NK-92 (cell line): Measurements from ENCODE around the gene KCNQ5.

Experiments used
- DNase-seq: peaks from one replicate; lab custom pipeline; 2025; ENCODE audit not compliant: unreplicated experiment; lab: John Stamatoyannopoulos, UW

Gene KCNQ5

GRCh38 chr6:72835749-72836148 lies 213.9 kb downstream of the KCNQ5 start:
- DNase-seq: no peak

DNA sequence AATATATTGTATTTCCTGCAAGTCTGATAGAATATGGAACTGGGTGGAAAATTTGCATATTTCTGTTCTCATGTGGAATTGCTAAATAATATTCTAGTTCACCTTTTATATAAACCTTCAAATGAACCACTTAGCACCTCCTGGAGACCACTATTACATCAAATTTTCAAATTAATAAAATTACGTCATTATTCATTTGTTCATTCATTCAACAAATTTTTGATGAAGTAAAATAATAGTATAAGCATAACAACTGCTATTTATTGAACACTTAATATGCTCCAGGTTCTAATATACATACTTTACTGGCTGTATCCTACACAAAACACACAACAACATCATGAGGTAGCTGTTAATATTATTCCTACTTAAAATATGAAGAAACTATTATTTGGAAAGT lies 215.1 kb downstream of the KCNQ5 start:
- DNase-seq: no peak

DNA sequence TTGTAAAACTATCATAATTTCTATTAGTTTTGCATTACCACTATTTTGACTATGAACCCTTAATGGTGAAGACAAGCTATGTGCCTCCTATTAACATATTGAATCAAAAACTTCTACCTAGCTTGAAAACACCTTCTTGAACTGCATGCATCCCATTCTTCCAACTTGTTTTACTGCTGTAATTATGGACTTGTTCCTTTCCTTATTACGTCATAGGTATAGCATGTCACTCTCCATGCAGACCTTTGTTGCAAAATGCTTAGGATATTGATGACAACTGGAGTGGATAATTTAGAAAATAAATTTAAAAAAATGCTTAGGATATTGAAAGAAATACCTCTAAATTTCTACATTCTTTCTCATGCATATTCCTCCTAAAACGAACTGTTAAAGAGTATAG lies 219.3 kb downstream of the KCNQ5 start:
- no peak for DNase-seq

GRCh38 chr6:72842140-72842539 lies 220.3 kb downstream of the KCNQ5 start:
- no peak for DNase-seq

DNA sequence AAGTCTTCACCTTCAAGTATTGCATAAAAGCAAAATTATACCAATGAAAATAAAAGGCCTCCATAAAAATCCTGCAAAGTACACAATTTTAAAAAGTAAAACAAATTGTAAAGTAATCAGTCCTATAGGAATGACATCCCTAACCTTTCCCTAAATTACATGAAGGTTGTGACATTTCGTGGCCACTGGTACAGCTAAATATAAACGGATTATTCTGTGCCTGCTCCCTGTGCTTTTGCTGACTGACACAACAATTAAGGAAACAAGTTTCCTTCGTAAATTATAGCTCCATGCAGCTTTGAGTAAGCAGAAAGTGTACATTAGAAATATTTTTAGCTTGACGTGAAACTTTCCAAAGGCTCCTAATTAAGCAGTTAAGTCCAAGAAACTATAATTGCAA lies 222.8 kb downstream of the KCNQ5 start:
- DNase-seq: no peak

DNA sequence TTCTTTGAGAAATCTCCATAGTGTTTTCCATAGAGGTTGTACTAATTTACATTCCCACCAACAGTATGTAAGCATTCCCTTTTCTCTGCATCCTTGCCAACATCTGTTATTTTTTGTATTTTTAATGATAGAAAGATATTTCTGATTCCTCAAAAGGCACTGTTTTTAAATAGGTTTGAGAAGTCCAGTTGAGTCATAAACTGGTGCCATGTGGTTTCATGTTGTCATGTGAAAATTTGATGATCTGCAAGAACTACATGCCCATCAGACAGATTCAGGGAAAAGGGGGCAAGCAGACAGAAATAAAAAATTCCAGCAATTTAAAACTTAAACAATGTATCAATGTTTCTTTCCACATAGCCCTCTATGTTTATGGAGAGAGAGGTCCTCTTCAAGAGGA lies 227.5 kb downstream of the KCNQ5 start:
- no peak for DNase-seq

GRCh38 chr6:72850040-72850439 lies 228.2 kb downstream of the KCNQ5 start:
- DNase-seq: no peak

- DNase-seq: no peak
Observed at GRCh38 chr6:72850469-72850868, 228.6 kb downstream of the KCNQ5 start.

DNA sequence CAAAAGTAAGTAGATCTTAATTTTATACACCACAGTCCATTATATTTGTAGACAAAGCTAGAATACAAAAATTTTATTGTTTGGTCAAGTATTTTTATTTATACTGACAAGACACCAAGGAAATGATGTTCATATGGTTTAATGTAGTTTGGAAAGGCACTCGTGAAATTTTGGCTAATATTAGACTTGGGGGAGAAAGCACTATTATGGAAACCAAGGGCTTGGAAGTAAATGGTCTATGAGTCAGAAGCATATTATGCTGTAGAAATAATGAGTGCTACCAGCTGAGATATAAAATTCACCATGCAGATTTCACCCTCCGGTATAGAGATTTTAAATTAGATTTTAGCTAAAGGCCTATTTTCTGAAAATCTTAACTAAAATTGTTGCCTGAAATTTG lies 233.6 kb downstream of the KCNQ5 start:
- DNase-seq: no peak

- DNase-seq: no peak
Observed at GRCh38 chr6:72856801-72857200, 234.9 kb downstream of the KCNQ5 start.

GRCh38 chr6:72857791-72858585 lies 236.1 kb downstream of the KCNQ5 start:
- no peak for DNase-seq

- no peak for DNase-seq
Observed at GRCh38 chr6:72861059-72861458, 239.2 kb downstream of the KCNQ5 start.

DNA sequence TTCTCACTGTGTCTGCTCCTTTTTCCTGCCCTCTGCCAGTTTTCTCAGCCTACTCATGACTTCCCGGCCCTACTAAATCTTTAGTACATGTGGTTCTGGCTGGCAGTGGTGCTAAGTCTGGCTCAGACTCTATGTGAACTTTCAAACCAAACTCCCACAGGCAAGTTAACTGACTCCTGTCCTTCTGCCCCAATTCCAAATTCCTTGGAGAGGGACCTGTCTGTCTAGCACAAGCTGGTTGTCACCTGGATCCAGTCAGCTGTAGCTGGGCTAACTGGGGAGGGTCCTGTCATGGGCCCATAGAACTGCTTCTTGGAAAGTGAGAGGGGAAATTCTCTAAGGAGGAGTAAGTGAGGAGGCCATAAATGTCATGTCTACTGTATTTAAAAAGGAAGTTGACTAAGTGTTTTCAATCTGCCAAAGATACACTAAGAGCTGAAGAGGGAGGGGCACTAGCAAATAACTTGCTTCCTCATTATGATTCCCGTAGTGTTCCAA lies 240.1 kb downstream of the KCNQ5 start:
- DNase-seq: no peak

DNA sequence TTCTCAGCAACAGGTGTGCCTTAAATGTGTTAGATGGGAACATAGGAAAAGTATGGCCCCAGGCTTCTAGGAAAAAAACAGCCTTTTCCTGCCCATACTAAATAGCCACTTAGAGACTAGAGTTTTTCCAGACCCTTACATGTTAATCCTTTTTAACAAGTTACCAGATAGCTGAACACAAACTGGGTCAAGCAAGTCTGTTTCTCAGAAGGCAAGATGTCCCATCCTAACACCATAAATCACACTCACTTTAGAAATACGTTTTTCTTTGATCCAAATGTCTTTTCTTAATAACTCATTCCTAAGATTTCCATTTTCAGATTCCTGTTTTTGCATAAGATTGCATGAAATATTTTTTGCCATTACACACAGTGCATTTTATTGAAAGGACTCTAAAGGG lies 241.3 kb downstream of the KCNQ5 start:
- no peak for DNase-seq

GRCh38 chr6:72864236-72864635 lies 242.4 kb downstream of the KCNQ5 start:
- DNase-seq: no peak

- DNase-seq: no peak
Observed at GRCh38 chr6:72864799-72865198, 242.9 kb downstream of the KCNQ5 start.

- DNase-seq: no peak
Observed at GRCh38 chr6:72865467-72865866, 243.6 kb downstream of the KCNQ5 start.

DNA sequence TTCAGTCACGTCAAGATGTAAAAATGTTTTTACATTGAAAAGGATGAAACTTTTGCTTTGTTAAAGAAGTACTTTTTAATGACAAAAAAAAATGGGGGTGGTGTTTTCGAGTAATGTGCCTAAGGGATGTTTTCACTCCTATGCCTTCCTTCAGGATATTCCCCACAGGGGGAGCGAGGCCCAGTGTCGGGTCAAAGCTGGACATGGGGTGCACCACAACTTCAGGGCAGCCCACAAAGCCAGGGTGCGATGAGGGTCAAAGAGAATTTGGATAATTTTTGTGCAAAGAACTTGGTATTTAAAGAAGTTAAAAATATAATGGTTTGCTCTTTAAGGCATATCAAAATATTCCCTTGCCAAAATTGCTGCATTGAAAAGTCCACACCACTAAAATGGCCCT lies 247.8 kb downstream of the KCNQ5 start:
- no peak for DNase-seq

GRCh38 chr6:72873433-72873832 lies 251.6 kb downstream of the KCNQ5 start:
- no peak for DNase-seq

DNA sequence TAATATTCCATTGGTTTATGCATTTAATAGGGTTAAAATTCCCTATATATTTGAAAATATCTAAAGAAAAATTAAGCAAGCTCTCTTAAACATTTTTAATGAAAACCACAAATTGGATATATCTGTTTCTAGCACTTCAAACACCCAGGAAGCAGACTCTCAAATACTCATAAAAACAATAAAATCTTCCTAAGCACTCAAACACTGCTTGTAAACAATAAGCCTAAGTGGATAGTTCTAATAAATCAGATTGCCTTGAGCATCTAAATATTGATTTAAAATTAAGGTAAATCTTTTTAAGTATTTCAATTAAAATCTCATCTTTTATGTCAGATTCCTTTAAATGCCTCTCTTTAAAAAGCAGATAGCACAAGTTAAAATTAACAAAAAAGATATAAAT lies 254.4 kb downstream of the KCNQ5 start:
- DNase-seq: no peak

GRCh38 chr6:72886170-72886569 lies 264.3 kb downstream of the KCNQ5 start:
- no peak for DNase-seq

GRCh38 chr6:72890233-72890632 lies 268.4 kb downstream of the KCNQ5 start:
- no peak for DNase-seq

DNA sequence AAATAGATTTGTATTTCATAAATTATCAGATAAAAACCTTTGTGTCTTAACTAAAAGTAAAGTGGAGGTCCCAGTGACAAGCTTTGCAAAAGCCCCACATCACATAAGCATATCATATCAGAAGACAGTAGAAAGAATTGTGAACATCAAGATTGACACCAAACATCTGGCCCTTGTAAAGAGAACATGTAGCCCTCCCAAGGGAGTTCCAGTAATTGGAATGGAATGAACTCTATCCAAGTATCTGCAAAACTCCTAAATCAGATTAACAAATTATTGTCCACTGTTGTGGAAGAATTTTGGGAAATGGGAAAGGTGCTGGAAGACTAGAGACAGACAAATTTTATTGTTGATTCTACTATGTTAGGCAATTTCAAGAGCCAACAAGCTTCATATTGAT lies 268.8 kb downstream of the KCNQ5 start:
- DNase-seq: no peak
